Gastroesophageal sphincter (tissue), 4 donors: Measurements from ENCODE around the gene SLC6A13. TPM values are rescaled to one million over a fixed set of nuclear protein-coding genes. Genes with fewer than 3 reads are reported as not detected.

Experiments used
- ATAC-seq: fragments of 150-250 bp; one replicate; pipeline ENCODE4 v1.9.1; 2016; ENCODE audit warnings: mild to moderate bottlenecking, moderate library complexity
- H3K27ac ChIP-seq, 4 donors: fragments of 200-600 bp; sonication (generic) in 3 of 4; 1 replicate in 3 of 4; 2 replicates in 1 of 4; pipeline ENCODE4 v1.5.1; 2016 to 2019
- H3K27me3 ChIP-seq: fragments of 200-600 bp; sonication (generic); one replicate; pipeline ENCODE4 v1.5.1; 2019
- H3K36me3 ChIP-seq, 2 donors: fragments of 200-600 bp; sonication (generic); one replicate each; pipeline ENCODE4 v1.5.1; 2019; ENCODE audit warnings: control low read depth in 1 of 2
- H3K4me1 ChIP-seq, 3 donors: fragments of 200-600 bp; sonication (generic); 1 replicate in 2 of 3; 2 replicates in 1 of 3; pipeline ENCODE4 v1.5.1; 2016 to 2019; ENCODE audit warnings: control low read depth in 2 of 3
- H3K4me3 ChIP-seq, 2 donors: fragments of 200-600 bp; sonication (generic); one replicate each; pipeline ENCODE4 v1.5.1; 2019; ENCODE audit warnings: mild to moderate bottlenecking in 1 of 2, moderate library complexity in 1 of 2
- H3K9me3 ChIP-seq, 3 donors: fragments of 200-600 bp; sonication (generic); one replicate each; pipeline ENCODE4 v1.5.1; 2017 to 2019; ENCODE audit warnings: control low read depth in 2 of 3
- EP300 ChIP-seq: sonication (generic); formaldehyde crosslinking; IDR thresholded peaks from one replicate; pipeline ENCODE4 v1.6.1; 2017; ENCODE audit warnings: antibody characterized with exemption, mild to moderate bottlenecking
- POLR2A ChIP-seq, 2 donors: fragments of 450-650 bp; IDR thresholded peaks; one replicate each; pipeline ENCODE4 v1.6.1; 2017; ENCODE audit warnings: antibody characterized with exemption in 2 of 2, mild to moderate bottlenecking in 2 of 2, moderate library complexity in 1 of 2
- POLR2AphosphoS5 ChIP-seq: sonication (generic); formaldehyde crosslinking; IDR thresholded peaks from one replicate; pipeline ENCODE4 v1.6.1; 2017; ENCODE audit warnings: antibody characterized with exemption
- WGBS, 2 donors: methylation state at CpG; one replicate each; pipeline ENCODE4 v1.1.5; 2018; ENCODE audit warnings: low coverage in 1 of 2; 5-methylcytosine and 5-hydroxymethylcytosine counted together
- total RNA-seq, 4 donors: library from RNA; depleted of rRNA; stranded (reverse); fragments of >200 nt; gene quantifications; one replicate each; pipeline ENCODE4 v1.1.0, GENCODE V29; 2016
- TF ChIP-seq, protein P1 (sequence below), 4 experiments: fragments of 200-600 bp in 2 of 4; fragments of 450-650 bp in 2 of 4; sonication (generic) in 1 of 4; IDR thresholded peaks; one replicate each; pipeline ENCODE4 v1.5.1; 2017 to 2019; ENCODE audit warnings: antibody characterized with exemption in 4 of 4, mild to moderate bottlenecking in 2 of 4, moderate library complexity in 2 of 4

Gene SLC6A13
- total RNA-seq, 4 donors from 2014 or later, result not detected

DNA sequence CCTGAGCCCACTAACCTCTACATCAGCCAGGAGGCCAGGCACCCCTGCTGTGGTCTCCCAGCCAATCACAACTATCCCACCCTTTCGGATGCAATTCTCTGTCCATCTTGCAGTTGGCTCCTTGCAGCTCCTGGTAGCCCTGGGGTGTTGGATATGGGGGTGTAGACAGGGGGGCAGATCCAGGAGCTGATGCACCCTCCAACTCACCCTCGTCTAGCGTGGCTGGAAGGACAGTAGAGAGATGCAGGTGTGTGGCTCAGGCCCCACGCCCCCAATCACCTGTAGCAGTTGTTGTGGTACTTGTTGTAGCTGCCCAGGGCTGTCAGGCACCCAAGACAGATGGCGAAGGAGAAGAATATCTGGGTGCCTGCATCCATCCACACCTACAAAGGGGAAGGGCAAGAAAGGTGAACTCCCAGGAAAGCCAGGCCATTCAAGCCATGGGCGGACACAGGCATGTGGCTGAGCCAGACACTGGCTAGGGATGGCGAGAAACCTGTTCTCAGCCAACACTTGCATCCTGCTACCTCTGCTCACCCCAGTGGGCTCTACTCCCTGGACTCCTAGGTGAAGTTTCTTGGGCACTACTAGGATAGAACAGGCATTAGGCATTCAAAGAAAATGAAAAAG lies 35.2 kb downstream of the SLC6A13 start:
- no peak for ATAC-seq
- H3K27me3 ChIP-seq, result peaks cover 26% of the 10 kb centered on the region
- H3K9me3 ChIP-seq, result no peaks in the 10 kb centered on the region
- no peak overlapping the region for H3K4me3 ChIP-seq
- H3K27ac ChIP-seq, result no peak overlapping the region
- no peaks in the 10 kb centered on the region for H3K36me3 ChIP-seq
- no peaks in the 10 kb centered on the region for H3K4me1 ChIP-seq
- TF ChIP-seq POLR2A (IDR thresholded peaks at IDR 0.05) (no peak), EP300 (no peak), POLR2AphosphoS5 (no peak)
- TF ChIP-seq, protein P1, sequence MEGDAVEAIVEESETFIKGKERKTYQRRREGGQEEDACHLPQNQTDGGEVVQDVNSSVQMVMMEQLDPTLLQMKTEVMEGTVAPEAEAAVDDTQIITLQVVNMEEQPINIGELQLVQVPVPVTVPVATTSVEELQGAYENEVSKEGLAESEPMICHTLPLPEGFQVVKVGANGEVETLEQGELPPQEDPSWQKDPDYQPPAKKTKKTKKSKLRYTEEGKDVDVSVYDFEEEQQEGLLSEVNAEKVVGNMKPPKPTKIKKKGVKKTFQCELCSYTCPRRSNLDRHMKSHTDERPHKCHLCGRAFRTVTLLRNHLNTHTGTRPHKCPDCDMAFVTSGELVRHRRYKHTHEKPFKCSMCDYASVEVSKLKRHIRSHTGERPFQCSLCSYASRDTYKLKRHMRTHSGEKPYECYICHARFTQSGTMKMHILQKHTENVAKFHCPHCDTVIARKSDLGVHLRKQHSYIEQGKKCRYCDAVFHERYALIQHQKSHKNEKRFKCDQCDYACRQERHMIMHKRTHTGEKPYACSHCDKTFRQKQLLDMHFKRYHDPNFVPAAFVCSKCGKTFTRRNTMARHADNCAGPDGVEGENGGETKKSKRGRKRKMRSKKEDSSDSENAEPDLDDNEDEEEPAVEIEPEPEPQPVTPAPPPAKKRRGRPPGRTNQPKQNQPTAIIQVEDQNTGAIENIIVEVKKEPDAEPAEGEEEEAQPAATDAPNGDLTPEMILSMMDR (IDR thresholded peaks at IDR 0.05), result no peak
- WGBS, 2 donors, result 100% methylated on average over 1 of the region's 7 CpGs; no CpG with 5 or more reads in 1 of the 2 donors

GRCh38 chr12:226401-226800 lies 36.2 kb downstream of the SLC6A13 start:
- no peak for ATAC-seq
- no peak overlapping the region for H3K4me3 ChIP-seq
- 67% methylated on average over 1 of the region's 14 CpGs; no CpG with 5 or more reads in 1 of the 2 donors for WGBS, 2 donors
- H3K27me3 ChIP-seq, result peaks cover 29% of the 10 kb centered on the region
- H3K9me3 ChIP-seq, result no peaks in the 10 kb centered on the region
- no peak for TF ChIP-seq EP300
- TF ChIP-seq POLR2A (IDR thresholded peaks at IDR 0.05), result no peak
- no peak for TF ChIP-seq POLR2AphosphoS5
- TF ChIP-seq, protein P1 (IDR thresholded peaks at IDR 0.05), result no peak
- no peak overlapping the region for H3K27ac ChIP-seq
- H3K36me3 ChIP-seq, result no peaks in the 10 kb centered on the region
- no peaks in the 10 kb centered on the region for H3K4me1 ChIP-seq

- 87 to 95% methylated on average over 4 to 6 of the region's 18 CpGs for WGBS, 2 donors
- H3K9me3 ChIP-seq, result no peaks in the 10 kb centered on the region
- no peak overlapping the region for H3K4me3 ChIP-seq
- TF ChIP-seq EP300 (no peak), POLR2A (IDR thresholded peaks at IDR 0.05) (no peak), POLR2AphosphoS5 (no peak)
- TF ChIP-seq, protein P1 (IDR thresholded peaks at IDR 0.05), result no peak
- no peaks in the 10 kb centered on the region for H3K36me3 ChIP-seq
- H3K27ac ChIP-seq, result no peak overlapping the region
- H3K4me1 ChIP-seq, result no peaks in the 10 kb centered on the region
- H3K27me3 ChIP-seq, result peaks cover 43% of the 10 kb centered on the region
- ATAC-seq, result no peak
Observed at GRCh38 chr12:225012-225411, 37.6 kb downstream of the SLC6A13 start.

DNA sequence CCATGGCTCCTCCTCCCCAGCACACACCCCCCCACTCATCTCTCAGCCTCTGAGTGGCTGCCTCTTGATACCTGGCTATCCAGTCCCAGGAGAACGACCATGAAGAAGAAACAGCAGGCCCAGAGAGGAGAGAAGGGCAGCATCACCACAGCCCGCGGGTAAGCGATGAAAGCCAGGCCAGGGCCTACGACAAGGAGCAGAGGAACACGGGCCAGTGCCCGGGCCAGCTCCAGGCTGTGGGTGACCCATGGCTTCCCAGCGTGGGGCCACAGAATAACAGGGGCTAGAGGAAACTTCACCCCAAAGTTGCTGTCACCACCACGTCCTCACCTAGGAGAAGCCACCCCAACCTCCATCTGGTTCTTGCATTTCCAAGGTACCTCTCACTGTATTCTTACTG lies 38.3 kb downstream of the SLC6A13 start:
- no peak overlapping the region for H3K4me3 ChIP-seq
- H3K4me1 ChIP-seq, result no peaks in the 10 kb centered on the region
- TF ChIP-seq, protein P1 (IDR thresholded peaks at IDR 0.05), result no peak
- no peak for TF ChIP-seq POLR2AphosphoS5
- TF ChIP-seq EP300, result no peak
- no peak for TF ChIP-seq POLR2A (IDR thresholded peaks at IDR 0.05)
- no peak for ATAC-seq
- H3K27ac ChIP-seq, result no peak overlapping the region
- H3K9me3 ChIP-seq, result no peaks in the 10 kb centered on the region
- no peaks in the 10 kb centered on the region for H3K36me3 ChIP-seq
- H3K27me3 ChIP-seq, result peaks cover 50% of the 10 kb centered on the region
- WGBS, 2 donors, result no CpG with 5 or more reads among the region's 9 CpGs

GRCh38 chr12:223841-224240 lies 38.8 kb downstream of the SLC6A13 start:
- peaks cover 54% of the 10 kb centered on the region for H3K27me3 ChIP-seq
- no peaks in the 10 kb centered on the region for H3K36me3 ChIP-seq
- 73 to 74% methylated on average over 4 to 7 of the region's 11 CpGs for WGBS, 2 donors
- no peak for TF ChIP-seq POLR2AphosphoS5
- no peak for TF ChIP-seq POLR2A (IDR thresholded peaks at IDR 0.05)
- TF ChIP-seq EP300, result no peak
- TF ChIP-seq, protein P1 (IDR thresholded peaks at IDR 0.05), result no peak
- no peak overlapping the region for H3K4me3 ChIP-seq
- H3K9me3 ChIP-seq, result no peaks in the 10 kb centered on the region
- H3K27ac ChIP-seq, result no peak overlapping the region
- no peak for ATAC-seq
- H3K4me1 ChIP-seq, result no peaks in the 10 kb centered on the region
